Glutamatergic neuron (in vitro differentiated cells): ENCODE measurements around the gene ADAM17. TPM values are rescaled to one million over a fixed set of nuclear protein-coding genes. Genes with fewer than 3 reads are reported as not detected.

Experiments used
- DNase-seq: peaks from one replicate; pipeline ENCODE4 v3.0.0; 2022
- H3K27ac Mint-ChIP-seq: one replicate; pipeline ENCODE4 v1.8.0; 2020; ENCODE audit warnings: mild to moderate bottlenecking, mixed read lengths, inconsistent platforms; ENCODE audit not compliant: unreplicated experiment
- H3K27me3 Mint-ChIP-seq: one replicate; pipeline ENCODE4 v1.8.0; 2020; ENCODE audit warnings: mild to moderate bottlenecking, moderate library complexity, mixed read lengths, inconsistent platforms; ENCODE audit not compliant: unreplicated experiment
- H3K36me3 Mint-ChIP-seq: one replicate; pipeline ENCODE4 v1.8.0; 2020; ENCODE audit warnings: mild to moderate bottlenecking, mixed read lengths, inconsistent platforms; ENCODE audit not compliant: unreplicated experiment
- H3K4me1 Mint-ChIP-seq: one replicate; pipeline ENCODE4 v1.8.0; 2020; ENCODE audit warnings: mild to moderate bottlenecking, low read depth, mixed read lengths, inconsistent platforms; ENCODE audit not compliant: unreplicated experiment
- H3K4me3 Mint-ChIP-seq: one replicate; pipeline ENCODE4 v1.8.0; 2020; ENCODE audit warnings: mild to moderate bottlenecking, mixed read lengths, inconsistent platforms; ENCODE audit not compliant: unreplicated experiment
- H3K9me3 Mint-ChIP-seq: one replicate; pipeline ENCODE4 v1.8.0; 2020; ENCODE audit warnings: mild to moderate bottlenecking, moderate library complexity, mixed read lengths, inconsistent platforms; ENCODE audit not compliant: unreplicated experiment
- CTCF ChIP-seq: fragments of 200-600 bp; sonication (generic); IDR thresholded peaks from one replicate; pipeline ENCODE4 v1.5.0; 2021; ENCODE audit not compliant: partially characterized antibody, unreplicated experiment
- total RNA-seq: library from RNA; stranded (reverse); fragmentation: NEBNext Ultra II Directional; extraction: Animal tissue kit (Norgen Biotek cat#: 25700); gene quantifications from one replicate; pipeline ENCODE4 v1.2.1, GENCODE V29; 2021; ENCODE audit not compliant: unreplicated experiment

Gene ADAM17
- total RNA-seq, 1 donor from 2014 or later: 23.8 TPM

GRCh38 chr2:9498210-9498609, 57.4 kb downstream of the ADAM17 start:
- H3K27me3 Mint-ChIP-seq: no peaks in the 10 kb centered on the region
- H3K9me3 Mint-ChIP-seq: peaks cover 2% of the 10 kb centered on the region
- TF ChIP-seq CTCF: no peak
- no peak for DNase-seq
- H3K4me3 Mint-ChIP-seq: no peak overlapping the region
- H3K4me1 Mint-ChIP-seq: no peaks in the 10 kb centered on the region
- no peaks in the 10 kb centered on the region for H3K36me3 Mint-ChIP-seq
- H3K27ac Mint-ChIP-seq: no peak overlapping the region

DNA sequence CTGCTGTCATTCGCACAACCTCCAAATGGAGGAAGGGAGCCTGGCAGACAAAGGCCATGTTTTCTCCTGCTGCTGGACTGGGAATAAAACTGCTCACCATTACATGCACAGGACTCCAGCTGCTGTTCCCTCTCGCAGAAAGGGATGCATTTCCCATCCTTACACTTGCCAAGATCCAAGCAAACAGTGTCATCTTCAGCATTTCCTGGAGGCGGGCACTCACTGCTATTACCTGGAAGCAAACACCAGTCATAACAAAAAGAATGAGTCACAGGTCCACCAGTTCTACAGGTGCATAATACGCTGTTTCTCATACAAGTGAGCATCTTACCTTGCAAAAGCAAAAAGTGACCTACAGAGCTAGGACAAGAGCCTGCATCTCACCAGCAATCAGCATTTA, 58.6 kb downstream of the ADAM17 start:
- H3K27ac Mint-ChIP-seq: no peak overlapping the region
- no peak for DNase-seq
- H3K4me1 Mint-ChIP-seq: peaks cover 4% of the 10 kb centered on the region
- H3K4me3 Mint-ChIP-seq: no peak overlapping the region
- peaks cover 2% of the 10 kb centered on the region for H3K9me3 Mint-ChIP-seq
- TF ChIP-seq CTCF: no peak
- no peaks in the 10 kb centered on the region for H3K36me3 Mint-ChIP-seq
- no peaks in the 10 kb centered on the region for H3K27me3 Mint-ChIP-seq

DNA sequence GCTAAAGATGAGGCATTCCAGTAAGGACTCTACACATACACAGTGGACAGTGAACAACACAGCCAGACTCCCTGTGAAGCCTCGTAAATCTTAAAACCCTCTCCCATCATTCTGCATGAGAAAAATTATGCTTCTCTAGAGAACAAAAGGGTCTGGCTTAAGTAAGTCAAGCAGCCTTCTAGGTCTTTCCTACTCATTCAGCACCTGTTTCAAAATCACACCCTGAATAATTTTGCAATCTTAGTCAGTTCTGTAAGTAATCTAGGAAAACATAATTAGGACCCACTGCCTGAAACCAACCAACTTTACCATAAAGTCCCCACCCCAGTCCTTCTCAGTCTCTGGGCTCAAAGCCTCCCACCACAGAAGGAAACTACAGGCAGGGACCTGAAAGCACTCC, 61.5 kb downstream of the ADAM17 start:
- DNase-seq: no peak
- Mint-ChIP-seq H3K27me3 (no peaks in the 10 kb centered on the region), H3K4me1 (peaks cover 9% of the 10 kb centered on the region), H3K27ac (no peak overlapping the region), H3K9me3 (peaks cover 2% of the 10 kb centered on the region), H3K36me3 (no peaks in the 10 kb centered on the region), H3K4me3 (no peak overlapping the region)
- no peak for TF ChIP-seq CTCF

DNA sequence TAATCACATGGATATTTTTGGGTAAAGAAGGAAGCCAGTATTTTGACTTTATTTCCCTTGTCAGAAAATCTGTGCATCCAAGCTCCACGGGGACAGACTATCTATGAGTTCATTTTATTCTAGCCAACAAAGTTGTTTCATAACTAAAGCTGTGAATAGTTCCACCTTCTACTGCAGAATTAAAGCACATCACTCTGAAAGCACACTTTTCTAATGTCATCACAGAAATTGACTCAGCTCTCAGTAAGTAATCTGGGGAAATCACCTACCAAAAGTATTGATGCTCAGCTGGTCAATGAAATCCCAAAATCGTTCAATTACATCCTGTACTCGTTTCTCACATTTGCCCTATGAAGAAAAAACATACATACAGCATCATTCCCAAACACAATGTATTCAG, 62.2 kb downstream of the ADAM17 start:
- Mint-ChIP-seq H3K9me3 (peaks cover 2% of the 10 kb centered on the region), H3K4me1 (peaks cover 9% of the 10 kb centered on the region), H3K36me3 (no peaks in the 10 kb centered on the region), H3K27ac (no peak overlapping the region), H3K4me3 (no peak overlapping the region), H3K27me3 (no peaks in the 10 kb centered on the region)
- no peak for DNase-seq
- TF ChIP-seq CTCF: no peak

GRCh38 chr2:9492927-9493326, 62.7 kb downstream of the ADAM17 start:
- DNase-seq: no peak
- Mint-ChIP-seq H3K4me1 (peaks cover 9% of the 10 kb centered on the region), H3K9me3 (peaks cover 2% of the 10 kb centered on the region), H3K36me3 (no peaks in the 10 kb centered on the region), H3K27me3 (no peaks in the 10 kb centered on the region), H3K27ac (no peak overlapping the region), H3K4me3 (no peak overlapping the region)
- TF ChIP-seq CTCF: no peak
